ENCODE measurements around the gene EPHA1. TPM values are rescaled to one million over a fixed set of nuclear protein-coding genes. Genes with fewer than 3 reads are reported as not detected.

EPHA1 gene
- total RNA-seq, 1 experiment from 2014 or later = 0.39 TPM

- no peaks in the 10 kb centered on the region for H3K27me3 ChIP-seq (ENCODE audit: control insufficient read depth, insufficient read depth, low read length)
- TF ChIP-seq SIN3A (IDR thresholded peaks at IDR 0.05; ENCODE audit: borderline replicate concordance, insufficient read depth, low read depth, low read length) = no peak
- TF ChIP-seq TCF7L2 (IDR thresholded peaks at IDR 0.05; ENCODE audit: low read depth, low read length) = no peak
- no peak for TF ChIP-seq REST (IDR thresholded peaks at IDR 0.05; ENCODE audit: insufficient read depth in 1 of 2, low read depth in 2 of 2, low read length in 1 of 2)
- TF ChIP-seq POLR2AphosphoS5 (IDR thresholded peaks at IDR 0.05; ENCODE audit: low read depth, low read length) = no peak
- TF ChIP-seq CTCF (IDR thresholded peaks at IDR 0.05) = no peak
- ATAC-seq = no peak
- BruUV-seq (replicated peaks) = no TSS peak
- POLR2A ChIA-PET = no interaction called here
- no peak for DNase-seq (ENCODE audit: low read depth, low spot score)
- H3K4me3 ChIP-seq (ENCODE audit: low read depth in 2 of 2, low read length in 2 of 2) = no peak overlapping the region
- no peaks in the 10 kb centered on the region for H3K36me3 ChIP-seq (ENCODE audit: control insufficient read depth, insufficient read depth, low read length)
- CTCF ChIA-PET = no interaction called here
- H3K9me3 ChIP-seq (ENCODE audit: control insufficient read depth, insufficient read depth, low read depth, low read length) = no peaks in the 10 kb centered on the region
- intact Hi-C loops (cut with micrococcal nuclease; ENCODE audit: unreplicated experiment) = no loop called here
- H3K4me1 ChIP-seq (ENCODE audit: control insufficient read depth, insufficient read depth, low read length) = no peaks in the 10 kb centered on the region
- in situ Hi-C loops (cut with HindIII; ENCODE audit: low pct_unique_long_range_greater_than_20kb, low sequenced_read_pairs) = no loop called here
- H3K27ac ChIP-seq (ENCODE audit: low read length) = no peak overlapping the region
Measured at GRCh38 chr7:143396625-143397556, 11.8 kb downstream of the EPHA1 start.

GRCh38 chr7:143396182-143396581 is 12.5 kb downstream of the EPHA1 start:
- no peak for ATAC-seq
- no TSS peak for BruUV-seq (replicated peaks)
- no peak for DNase-seq (ENCODE audit: low read depth, low spot score)
- Histone ChIP-seq H3K4me1 (ENCODE audit: control insufficient read depth, insufficient read depth, low read length) (no peaks in the 10 kb centered on the region), H3K36me3 (ENCODE audit: control insufficient read depth, insufficient read depth, low read length) (no peaks in the 10 kb centered on the region), H3K27ac (ENCODE audit: low read length) (no peak overlapping the region), H3K27me3 (ENCODE audit: control insufficient read depth, insufficient read depth, low read length) (no peaks in the 10 kb centered on the region), H3K4me3 (ENCODE audit: low read depth in 2 of 2, low read length in 2 of 2) (no peak overlapping the region), H3K9me3 (ENCODE audit: control insufficient read depth, insufficient read depth, low read depth, low read length) (no peaks in the 10 kb centered on the region)
- intact Hi-C loops (cut with micrococcal nuclease; ENCODE audit: unreplicated experiment) (no loop called here), in situ Hi-C loops (cut with HindIII; ENCODE audit: low pct_unique_long_range_greater_than_20kb, low sequenced_read_pairs) (no loop called here)
- TF ChIP-seq POLR2AphosphoS5 (IDR thresholded peaks at IDR 0.05; ENCODE audit: low read depth, low read length) = no peak
- TF ChIP-seq REST (IDR thresholded peaks at IDR 0.05; ENCODE audit: insufficient read depth in 1 of 2, low read depth in 2 of 2, low read length in 1 of 2) = no peak
- TF ChIP-seq SIN3A (IDR thresholded peaks at IDR 0.05; ENCODE audit: borderline replicate concordance, insufficient read depth, low read depth, low read length) = no peak
- no peak for TF ChIP-seq CTCF (IDR thresholded peaks at IDR 0.05)
- no peak for TF ChIP-seq TCF7L2 (IDR thresholded peaks at IDR 0.05; ENCODE audit: low read depth, low read length)
- ChIA-PET CTCF (no interaction called here), POLR2A (no interaction called here)

Data from Panc1 (cell line).